Colonic mucosa (tissue), 4 donors: ENCODE measurements around the gene CCDC88A. TPM values are rescaled to one million over a fixed set of nuclear protein-coding genes. Genes with fewer than 3 reads are reported as not detected.

ENCODE experiments used
- DNase-seq: peaks from one replicate; pipeline ENCODE4 v3.0.0-alpha.2; 2020
- H3K27ac ChIP-seq: fragments of 200-600 bp; one replicate; pipeline ENCODE4 v1.8.0; 2021
- H3K27me3 ChIP-seq: fragments of 200-600 bp; one replicate; pipeline ENCODE4 v1.8.0; 2021
- H3K36me3 ChIP-seq: fragments of 200-600 bp; one replicate; pipeline ENCODE4 v1.8.0; 2021
- H3K4me1 ChIP-seq: fragments of 200-600 bp; one replicate; pipeline ENCODE4 v1.8.0; 2021; ENCODE audit warnings: mild to moderate bottlenecking
- H3K4me3 ChIP-seq: fragments of 200-600 bp; one replicate; pipeline ENCODE4 v1.8.0; 2021
- H3K9ac ChIP-seq, 2 donors: one replicate each; pipeline ENCODE4 v1.7.0; 2013; ENCODE audit warnings: control low read depth in 2 of 2, low read depth in 2 of 2, low read length in 2 of 2
- H3K9me3 ChIP-seq: fragments of 200-600 bp; one replicate; pipeline ENCODE4 v1.8.0; 2021
- intact Hi-C: fragments of 100-400 bp; cut with DNase I; formaldehyde crosslinking; loops from one replicate; pipeline ENCODE4 v1.14.1; 2022
- total RNA-seq, 2 donors: library from RNA; stranded (reverse); fragmentation: NEBNext Ultra II Directional in 1 of 2; extraction: Animal tissue kit (Norgen Biotek cat#: 25700) in 1 of 2; gene quantifications; one replicate each; pipeline ENCODE4 v1.2.1, GENCODE V29; 2021
- TF ChIP-seq, protein P1 (sequence below): fragments of 200-600 bp; IDR thresholded peaks from one replicate; pipeline ENCODE4 v1.8.0; 2022; ENCODE audit warnings: antibody characterized with exemption, mild to moderate bottlenecking
- donor health status: healthy.
- donor health status: DM: no; HTN: no; CAD: no.
- donor health status: DM: no; HTN: no; CAD: no.

The CCDC88A gene
- total RNA-seq, 2 donors from 2014 or later, result 4.2 to 11.4 TPM

DNA sequence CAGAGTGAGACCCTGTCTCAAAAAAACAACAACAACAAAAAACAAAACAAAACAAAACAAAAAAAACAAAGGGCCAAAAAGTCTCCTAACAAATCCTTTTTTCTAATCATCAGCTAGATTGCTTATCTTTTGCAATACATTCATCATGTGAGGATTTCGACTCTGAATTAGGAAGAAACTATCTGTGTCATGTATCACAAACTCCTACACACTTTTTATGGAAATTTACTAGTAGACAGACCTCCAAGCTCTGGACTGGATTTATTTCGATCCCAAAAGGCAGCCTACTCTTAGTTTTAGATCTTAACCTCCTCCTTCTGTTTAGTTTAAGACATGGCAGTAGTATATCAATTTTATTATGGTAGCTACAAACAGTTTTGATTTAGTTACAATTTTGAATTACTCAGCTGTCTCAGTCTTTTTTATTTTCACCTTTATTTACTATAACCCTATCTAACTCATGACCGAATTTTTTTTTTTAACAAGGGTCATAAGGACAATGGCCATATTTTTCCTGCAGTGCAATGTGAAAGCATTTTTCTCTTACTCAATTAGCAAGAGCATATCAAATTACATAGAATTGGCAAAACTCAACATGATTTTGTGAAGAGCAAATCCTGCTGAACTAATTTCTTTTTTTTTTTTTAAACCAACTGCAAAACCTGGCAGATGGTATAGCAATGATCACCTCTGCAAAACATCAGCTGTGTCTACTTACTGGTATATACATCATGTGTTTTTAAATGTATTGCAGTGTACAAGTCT, 10.7 kb upstream of the CCDC88A start:
- no peaks in the 10 kb centered on the region for H3K27me3 ChIP-seq
- intact Hi-C loops, result no loop called here
- no peak for DNase-seq
- no peaks in the 10 kb centered on the region for H3K36me3 ChIP-seq
- no peak overlapping the region for H3K4me3 ChIP-seq
- H3K9ac ChIP-seq, result no peak overlapping the region
- no peaks in the 10 kb centered on the region for H3K4me1 ChIP-seq
- H3K27ac ChIP-seq, result no peak overlapping the region
- TF ChIP-seq, protein P1, sequence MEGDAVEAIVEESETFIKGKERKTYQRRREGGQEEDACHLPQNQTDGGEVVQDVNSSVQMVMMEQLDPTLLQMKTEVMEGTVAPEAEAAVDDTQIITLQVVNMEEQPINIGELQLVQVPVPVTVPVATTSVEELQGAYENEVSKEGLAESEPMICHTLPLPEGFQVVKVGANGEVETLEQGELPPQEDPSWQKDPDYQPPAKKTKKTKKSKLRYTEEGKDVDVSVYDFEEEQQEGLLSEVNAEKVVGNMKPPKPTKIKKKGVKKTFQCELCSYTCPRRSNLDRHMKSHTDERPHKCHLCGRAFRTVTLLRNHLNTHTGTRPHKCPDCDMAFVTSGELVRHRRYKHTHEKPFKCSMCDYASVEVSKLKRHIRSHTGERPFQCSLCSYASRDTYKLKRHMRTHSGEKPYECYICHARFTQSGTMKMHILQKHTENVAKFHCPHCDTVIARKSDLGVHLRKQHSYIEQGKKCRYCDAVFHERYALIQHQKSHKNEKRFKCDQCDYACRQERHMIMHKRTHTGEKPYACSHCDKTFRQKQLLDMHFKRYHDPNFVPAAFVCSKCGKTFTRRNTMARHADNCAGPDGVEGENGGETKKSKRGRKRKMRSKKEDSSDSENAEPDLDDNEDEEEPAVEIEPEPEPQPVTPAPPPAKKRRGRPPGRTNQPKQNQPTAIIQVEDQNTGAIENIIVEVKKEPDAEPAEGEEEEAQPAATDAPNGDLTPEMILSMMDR, result no peak
- H3K9me3 ChIP-seq, result no peaks in the 10 kb centered on the region

DNA sequence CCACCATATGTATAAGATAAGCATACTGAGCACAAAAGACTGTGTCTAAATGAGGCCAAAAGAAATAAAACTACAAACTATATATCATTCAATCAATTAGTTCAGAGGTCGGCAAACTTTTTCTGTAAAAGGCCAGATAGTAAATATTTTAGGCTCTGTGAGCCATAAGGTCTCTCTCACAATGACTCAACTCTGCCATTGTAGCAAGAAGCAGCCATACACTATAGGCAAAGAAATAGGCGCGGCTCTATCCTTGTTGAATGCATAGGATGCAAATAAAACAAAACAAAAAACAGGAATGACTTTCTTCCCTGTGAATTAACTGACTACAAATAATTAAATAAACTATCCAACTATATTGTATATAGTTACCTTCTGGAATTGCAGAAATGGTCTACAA, 8.6 kb upstream of the CCDC88A start:
- Histone ChIP-seq H3K36me3 (no peaks in the 10 kb centered on the region), H3K9me3 (no peaks in the 10 kb centered on the region), H3K9ac (no peak overlapping the region), H3K4me1 (no peaks in the 10 kb centered on the region), H3K27ac (no peak overlapping the region), H3K27me3 (no peaks in the 10 kb centered on the region), H3K4me3 (no peak overlapping the region)
- no peak for DNase-seq
- TF ChIP-seq, protein P1, result no peak
- intact Hi-C loops, result loop anchor here (10.0 kb wide), 1 partner anchor 193 kb away; the partner anchor contains the start of genes CLHC1 and RPS27A

DNA sequence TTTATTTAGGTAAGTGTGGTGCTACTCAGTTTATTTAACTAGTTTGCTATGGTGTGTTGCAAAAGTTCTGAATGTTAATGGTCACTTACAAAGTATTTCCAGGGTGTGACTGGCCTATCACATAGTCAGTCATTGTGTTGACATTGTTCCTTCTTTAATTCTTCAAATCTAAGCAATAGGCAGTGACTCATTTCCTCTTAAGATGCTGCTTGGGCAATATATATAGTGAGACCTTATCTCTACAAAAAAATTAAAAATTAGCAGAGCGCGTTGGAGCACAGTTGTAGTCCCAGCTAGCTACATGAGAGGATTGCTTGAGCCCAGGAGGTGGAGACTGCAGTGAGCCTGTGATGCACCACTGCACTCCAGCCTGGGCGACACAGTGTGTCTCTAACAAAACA, 5.8 kb upstream of the CCDC88A start:
- TF ChIP-seq, protein P1, result no peak
- H3K9me3 ChIP-seq, result no peaks in the 10 kb centered on the region
- no peaks in the 10 kb centered on the region for H3K36me3 ChIP-seq
- intact Hi-C loops, result loop anchor here (10.0 kb wide), 1 partner anchor 191 kb away; the partner anchor contains the start of genes CLHC1 and RPS27A
- no peak overlapping the region for H3K9ac ChIP-seq
- H3K27me3 ChIP-seq, result no peaks in the 10 kb centered on the region
- no peak overlapping the region for H3K4me3 ChIP-seq
- H3K4me1 ChIP-seq, result no peaks in the 10 kb centered on the region
- H3K27ac ChIP-seq, result no peak overlapping the region
- DNase-seq, result no peak

DNA sequence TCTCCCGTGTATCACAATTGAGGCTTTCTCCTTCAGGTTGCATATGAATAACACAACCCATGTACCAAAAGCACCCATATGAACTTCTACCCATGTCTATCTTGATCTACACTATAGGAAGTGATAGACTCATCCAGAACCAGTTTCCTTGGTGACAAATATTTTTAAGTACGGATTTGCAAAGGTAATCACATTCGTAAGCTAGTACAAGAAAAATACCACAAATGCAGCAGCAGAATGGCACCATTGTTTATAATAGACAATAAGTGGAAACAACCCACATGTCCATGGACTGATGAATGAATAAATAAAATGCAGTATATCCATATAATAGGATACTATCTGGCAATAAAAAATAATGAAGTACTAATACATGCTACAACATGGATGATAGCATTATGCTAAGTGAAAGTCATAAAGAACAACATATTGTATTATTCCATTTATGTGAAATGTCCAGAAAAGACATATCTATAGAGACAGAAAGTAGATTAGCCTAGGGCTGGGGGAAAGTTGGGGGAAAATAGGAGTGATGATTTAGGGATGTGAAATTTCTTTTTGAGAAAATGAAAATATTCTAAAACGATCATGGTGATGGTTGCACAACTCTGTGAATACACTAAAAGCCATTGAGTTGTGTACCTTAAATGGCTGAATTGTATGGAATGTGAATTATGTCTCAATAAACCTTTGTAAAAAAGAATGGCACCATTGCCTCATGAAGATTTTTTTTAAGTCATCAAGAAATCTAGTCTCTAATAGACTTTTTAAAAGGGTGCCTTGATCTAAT, 3.4 kb upstream of the CCDC88A start:
- TF ChIP-seq, protein P1, result no peak
- intact Hi-C loops, result loop anchor here (10.0 kb wide), 1 partner anchor 188 kb away; the partner anchor contains the start of genes CLHC1 and RPS27A

DNA sequence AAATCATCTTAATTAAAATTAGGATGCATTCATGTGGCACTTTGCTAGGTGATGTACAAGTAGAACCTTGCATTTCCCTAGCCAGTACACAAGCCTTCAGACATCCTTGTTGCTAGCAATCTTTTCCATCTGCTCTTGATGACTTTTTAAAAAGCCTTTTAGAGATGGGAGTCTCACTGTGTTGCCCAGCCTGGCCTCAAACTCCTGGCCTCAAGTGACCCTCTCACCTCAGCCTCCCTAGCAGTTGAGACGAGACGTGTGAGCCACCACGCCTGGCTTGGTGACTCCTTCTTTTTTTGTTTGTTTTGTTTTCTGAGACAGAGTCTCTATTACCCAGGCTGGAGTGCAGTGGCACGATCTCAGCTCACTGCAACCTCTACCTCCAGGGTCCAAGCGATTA, 1.7 kb upstream of the CCDC88A start:
- H3K27ac ChIP-seq, result no peak overlapping the region

More for the DNA sequence above, 3.4 kb upstream of the CCDC88A start:
- Histone ChIP-seq H3K27ac (no peak overlapping the region), H3K4me1 (no peaks in the 10 kb centered on the region), H3K36me3 (no peaks in the 10 kb centered on the region), H3K9ac (no peak overlapping the region), H3K9me3 (no peaks in the 10 kb centered on the region), H3K27me3 (no peaks in the 10 kb centered on the region), H3K4me3 (no peak overlapping the region)
- no peak for DNase-seq

More for the DNA sequence above, 1.7 kb upstream of the CCDC88A start:
- no peaks in the 10 kb centered on the region for H3K9me3 ChIP-seq
- H3K4me3 ChIP-seq, result no peak overlapping the region
- intact Hi-C loops, result loop anchor here (10.0 kb wide), 1 partner anchor 187 kb away; the partner anchor contains the start of genes CLHC1 and RPS27A
- H3K9ac ChIP-seq, result no peak overlapping the region
- no peaks in the 10 kb centered on the region for H3K27me3 ChIP-seq
- DNase-seq, result no peak
- no peaks in the 10 kb centered on the region for H3K36me3 ChIP-seq
- TF ChIP-seq, protein P1, result no peak
- H3K4me1 ChIP-seq, result no peaks in the 10 kb centered on the region
